GM23248 (cell line): ENCODE measurements around the gene INPP5A.

Source experiments
- EZH2 ChIP-seq: fragments of 200-600 bp; sonication (generic); IDR thresholded peaks from 2 replicates; pipeline ENCODE4 v1.6.1; 2018; ENCODE audit warnings: antibody characterized with exemption, mild to moderate bottlenecking; ENCODE audit not compliant: insufficient read depth, poor library complexity, severe bottlenecking
- EZH2phosphoT487 ChIP-seq: fragments of 200-600 bp; sonication (generic); IDR thresholded peaks from 2 replicates; pipeline ENCODE4 v1.6.1; 2018; ENCODE audit warnings: antibody characterized with exemption, moderate library complexity, mild to moderate bottlenecking, low read depth; ENCODE audit not compliant: insufficient read depth

- TF ChIP-seq EZH2 = no peak
- no peak for TF ChIP-seq EZH2phosphoT487
Measured at GRCh38 chr10:132691711-132692153, 154.1 kb downstream of the INPP5A start.
